ENCODE results near the gene TMEM217.

TMEM217 gene

GRCh38 chr6:37171970-37172812 is 85.8 kb downstream of the TMEM217 start:
- Histone ChIP-seq H3K27ac (ENCODE audit: low read length) (peak overlapping the region; percentile 91), H3K9me3 (ENCODE audit: control insufficient read depth in 2 of 2, low read length in 2 of 2) (no peaks in the 10 kb centered on the region), H3K9ac (ENCODE audit: low read length in 2 of 2) (peak overlapping the region; percentile 89 to 92), H3K27me3 (ENCODE audit: control insufficient read depth in 1 of 2, insufficient read depth in 2 of 2, low read length in 2 of 2) (no peaks in the 10 kb centered on the region), H3K4me3 (ENCODE audit: low read length in 2 of 2) (peak overlapping the region; percentile 88 to 94), H3K36me3 (ENCODE audit: control insufficient read depth in 2 of 2, insufficient read depth in 2 of 2, low read length in 2 of 2) (peaks cover 24 to 26% of the 10 kb centered on the region in 2 donors), H3K4me1 (ENCODE audit: control insufficient read depth, insufficient read depth, low read length) (peaks cover 35% of the 10 kb centered on the region)

GRCh38 chr6:37171201-37171969 is 86.6 kb downstream of the TMEM217 start:
- no peaks in the 10 kb centered on the region for H3K27me3 ChIP-seq (ENCODE audit: control insufficient read depth in 1 of 2, insufficient read depth in 2 of 2, low read length in 2 of 2)
- peak overlapping the region; percentile 91 for H3K27ac ChIP-seq (ENCODE audit: low read length)
- H3K36me3 ChIP-seq (ENCODE audit: control insufficient read depth in 2 of 2, insufficient read depth in 2 of 2, low read length in 2 of 2) = peaks cover 24 to 26% of the 10 kb centered on the region in 2 donors
- H3K4me3 ChIP-seq (ENCODE audit: low read length in 2 of 2) = peak overlapping the region; percentile 88 to 94
- peak overlapping the region; percentile 89 to 92 for H3K9ac ChIP-seq (ENCODE audit: low read length in 2 of 2)
- no peaks in the 10 kb centered on the region for H3K9me3 ChIP-seq (ENCODE audit: control insufficient read depth in 2 of 2, low read length in 2 of 2)
- H3K4me1 ChIP-seq (ENCODE audit: control insufficient read depth, insufficient read depth, low read length) = peaks cover 35% of the 10 kb centered on the region

- Histone ChIP-seq H3K27me3 (ENCODE audit: control insufficient read depth in 1 of 2, insufficient read depth in 2 of 2, low read length in 2 of 2) (no peaks in the 10 kb centered on the region), H3K9ac (ENCODE audit: low read length in 2 of 2) (peak overlapping the region; percentile 89 to 92), H3K9me3 (ENCODE audit: control insufficient read depth in 2 of 2, low read length in 2 of 2) (no peaks in the 10 kb centered on the region), H3K4me1 (ENCODE audit: control insufficient read depth, insufficient read depth, low read length) (peaks cover 35% of the 10 kb centered on the region), H3K36me3 (ENCODE audit: control insufficient read depth in 2 of 2, insufficient read depth in 2 of 2, low read length in 2 of 2) (peaks cover 24% of the 10 kb centered on the region in 2 donors), H3K4me3 (ENCODE audit: low read length in 2 of 2) (peak overlapping the region; percentile 88 to 94), H3K27ac (ENCODE audit: low read length) (peak overlapping the region; percentile 91)
Observed at GRCh38 chr6:37170273-37171200, 87.4 kb downstream of the TMEM217 start.

GRCh38 chr6:37169496-37170272 is 88.3 kb downstream of the TMEM217 start, which contains the start of gene PIM1:
TSS of gene PIM1 (plus strand) at chr6:37170152. CDS start at chr6:37170576, 424 bp downstream.
- peak within 1 kb of the TSS; percentile 92 for H3K9ac ChIP-seq (ENCODE audit: low read length in 2 of 2)
- peaks cover 35% of the 10 kb centered on the region for H3K4me1 ChIP-seq (ENCODE audit: control insufficient read depth, insufficient read depth, low read length)
- peaks cover 18 to 20% of the 10 kb centered on the region in 2 donors for H3K36me3 ChIP-seq (ENCODE audit: control insufficient read depth in 2 of 2, insufficient read depth in 2 of 2, low read length in 2 of 2)
- H3K9me3 ChIP-seq (ENCODE audit: control insufficient read depth in 2 of 2, low read length in 2 of 2) = no peaks in the 10 kb centered on the region
- H3K27me3 ChIP-seq (ENCODE audit: control insufficient read depth in 1 of 2, insufficient read depth in 2 of 2, low read length in 2 of 2) = no peaks in the 10 kb centered on the region
- peak within 1 kb of the TSS; percentile 95 for H3K27ac ChIP-seq (ENCODE audit: low read length)
- H3K4me3 ChIP-seq (ENCODE audit: low read length in 2 of 2) = peak within 1 kb of the TSS; percentile 88 to 94

- Histone ChIP-seq H3K4me3 (ENCODE audit: low read length in 2 of 2) (peak overlapping the region; percentile 56 to 78), H3K4me1 (ENCODE audit: control insufficient read depth, insufficient read depth, low read length) (peaks cover 35% of the 10 kb centered on the region), H3K9ac (ENCODE audit: low read length in 2 of 2) (peak overlapping the region; percentile 73 to 92), H3K9me3 (ENCODE audit: control insufficient read depth in 2 of 2, low read length in 2 of 2) (no peaks in the 10 kb centered on the region), H3K36me3 (ENCODE audit: control insufficient read depth in 2 of 2, insufficient read depth in 2 of 2, low read length in 2 of 2) (peaks cover 11 to 13% of the 10 kb centered on the region in 2 donors), H3K27ac (ENCODE audit: low read length) (peak overlapping the region; percentile 95), H3K27me3 (ENCODE audit: control insufficient read depth in 1 of 2, insufficient read depth in 2 of 2, low read length in 2 of 2) (no peaks in the 10 kb centered on the region)
Observed at GRCh38 chr6:37168811-37169495, 89.0 kb downstream of the TMEM217 start.

GRCh38 chr6:37168163-37168758 is 89.7 kb downstream of the TMEM217 start:
- H3K4me3 ChIP-seq (ENCODE audit: low read length in 2 of 2) = peak overlapping the region in 1 of 2 donors; percentile 78
- H3K9ac ChIP-seq (ENCODE audit: low read length in 2 of 2) = peak overlapping the region in 1 of 2 donors; percentile 73

GRCh38 chr6:37162740-37163139 is 95.2 kb downstream of the TMEM217 start:
- Histone ChIP-seq H3K36me3 (ENCODE audit: control insufficient read depth in 2 of 2, insufficient read depth in 2 of 2, low read length in 2 of 2) (no peaks in the 10 kb centered on the region), H3K4me1 (ENCODE audit: control insufficient read depth, insufficient read depth, low read length) (no peaks in the 10 kb centered on the region), H3K27ac (ENCODE audit: low read length) (no peak overlapping the region), H3K4me3 (ENCODE audit: low read length in 2 of 2) (no peak overlapping the region), H3K9me3 (ENCODE audit: control insufficient read depth in 2 of 2, low read length in 2 of 2) (no peaks in the 10 kb centered on the region), H3K9ac (ENCODE audit: low read length in 2 of 2) (no peak overlapping the region), H3K27me3 (ENCODE audit: control insufficient read depth in 1 of 2, insufficient read depth in 2 of 2, low read length in 2 of 2) (no peaks in the 10 kb centered on the region)

More at GRCh38 chr6:37168163-37168758, 89.7 kb downstream of the TMEM217 start:
- H3K27me3 ChIP-seq (ENCODE audit: control insufficient read depth in 1 of 2, insufficient read depth in 2 of 2, low read length in 2 of 2) = no peaks in the 10 kb centered on the region
- H3K27ac ChIP-seq (ENCODE audit: low read length) = peak overlapping the region; percentile 95
- H3K4me1 ChIP-seq (ENCODE audit: control insufficient read depth, insufficient read depth, low read length) = peaks cover 33% of the 10 kb centered on the region
- no peaks in the 10 kb centered on the region for H3K9me3 ChIP-seq (ENCODE audit: control insufficient read depth in 2 of 2, low read length in 2 of 2)
- peaks cover 5 to 6% of the 10 kb centered on the region in 2 donors for H3K36me3 ChIP-seq (ENCODE audit: control insufficient read depth in 2 of 2, insufficient read depth in 2 of 2, low read length in 2 of 2)

All from stomach smooth muscle (tissue), 2 donors.